ENCODE measurements around the gene USP26.
"Not testable (repeated sequence)": the region's sequence is repeated elsewhere in the genome, so short reads cannot be mapped to it uniquely, and the experiment has no call there.

Gene USP26

DNA sequence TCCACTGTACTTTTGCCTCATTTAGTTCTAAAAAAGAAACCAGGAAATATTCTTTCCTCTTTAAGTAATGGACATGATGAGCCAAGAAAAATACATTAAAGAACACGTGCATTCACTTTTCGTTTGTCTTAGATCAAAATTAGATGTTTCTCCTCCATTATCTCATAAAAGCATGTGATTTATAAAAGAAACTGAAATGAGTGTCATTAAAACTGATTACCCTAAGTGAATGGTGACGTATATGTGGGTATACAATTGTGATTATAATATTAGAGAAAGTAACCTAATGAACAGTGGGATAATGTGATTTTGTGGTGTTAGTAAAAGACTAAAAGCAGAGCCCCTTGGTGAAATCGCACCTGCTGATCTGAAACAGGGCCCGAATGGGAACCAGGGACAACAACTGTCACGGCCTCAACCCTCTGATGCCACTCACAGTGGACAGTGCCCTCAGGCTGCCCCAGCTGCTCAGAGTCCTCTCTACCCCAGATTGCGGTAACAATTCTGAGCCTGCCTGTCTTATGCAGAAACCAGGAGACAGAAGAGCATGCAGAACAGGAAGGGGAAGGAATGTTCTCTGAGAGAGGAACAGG, 112.8 kb downstream of the USP26 start:
- TF ChIP-seq, protein P1, sequence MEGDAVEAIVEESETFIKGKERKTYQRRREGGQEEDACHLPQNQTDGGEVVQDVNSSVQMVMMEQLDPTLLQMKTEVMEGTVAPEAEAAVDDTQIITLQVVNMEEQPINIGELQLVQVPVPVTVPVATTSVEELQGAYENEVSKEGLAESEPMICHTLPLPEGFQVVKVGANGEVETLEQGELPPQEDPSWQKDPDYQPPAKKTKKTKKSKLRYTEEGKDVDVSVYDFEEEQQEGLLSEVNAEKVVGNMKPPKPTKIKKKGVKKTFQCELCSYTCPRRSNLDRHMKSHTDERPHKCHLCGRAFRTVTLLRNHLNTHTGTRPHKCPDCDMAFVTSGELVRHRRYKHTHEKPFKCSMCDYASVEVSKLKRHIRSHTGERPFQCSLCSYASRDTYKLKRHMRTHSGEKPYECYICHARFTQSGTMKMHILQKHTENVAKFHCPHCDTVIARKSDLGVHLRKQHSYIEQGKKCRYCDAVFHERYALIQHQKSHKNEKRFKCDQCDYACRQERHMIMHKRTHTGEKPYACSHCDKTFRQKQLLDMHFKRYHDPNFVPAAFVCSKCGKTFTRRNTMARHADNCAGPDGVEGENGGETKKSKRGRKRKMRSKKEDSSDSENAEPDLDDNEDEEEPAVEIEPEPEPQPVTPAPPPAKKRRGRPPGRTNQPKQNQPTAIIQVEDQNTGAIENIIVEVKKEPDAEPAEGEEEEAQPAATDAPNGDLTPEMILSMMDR (conservative IDR thresholded peaks at IDR 0.05; ENCODE audit: low read depth, low read length): no peak
- H3K4me3 ChIP-seq (ENCODE audit: low read depth, low read length): no peak overlapping the region

DNA sequence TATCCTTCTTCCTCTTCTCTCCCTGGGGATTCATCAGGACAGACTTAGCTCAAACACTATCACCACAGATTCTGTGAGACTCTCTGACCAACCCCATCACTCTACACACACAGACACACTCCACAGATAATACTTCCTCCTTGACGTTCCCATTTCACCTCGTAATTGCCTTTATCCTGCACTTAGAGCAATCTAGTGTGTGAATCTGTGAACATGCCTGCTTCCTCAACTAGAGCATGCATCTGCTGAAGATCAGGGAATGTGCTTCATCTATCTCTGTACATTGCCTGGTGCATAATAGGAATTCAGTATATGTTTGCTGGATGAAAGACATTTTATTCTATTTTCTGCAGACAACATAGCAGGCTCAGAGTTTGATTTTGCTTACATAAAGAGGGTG, 113.4 kb downstream of the USP26 start:
- H3K4me3 ChIP-seq (ENCODE audit: low read depth, low read length): no peak overlapping the region
- DNase-seq (ENCODE audit: low read depth): no peak

More for the DNA sequence above, 112.8 kb downstream of the USP26 start:
- no peak for DNase-seq (ENCODE audit: low read depth)

DNA sequence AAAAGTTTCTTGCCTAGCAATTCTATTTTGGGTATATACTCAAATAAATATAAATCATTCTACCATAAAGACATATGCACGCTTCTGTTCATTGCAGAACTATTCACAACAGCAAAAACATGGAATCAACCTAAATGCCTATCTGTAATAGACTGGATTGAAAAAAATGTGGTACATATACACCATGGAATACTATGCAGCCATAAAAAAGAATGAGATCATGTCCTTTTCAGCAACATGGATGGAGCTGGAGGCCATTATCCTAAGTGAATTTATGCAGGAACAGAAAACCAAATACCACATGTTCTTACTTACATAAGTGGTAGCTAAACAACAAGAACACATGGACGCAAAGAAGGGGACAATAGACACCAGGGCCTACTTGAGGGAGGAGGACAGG, 116.9 kb downstream of the USP26 start:
- not testable (repeated sequence) for H3K4me3 ChIP-seq (ENCODE audit: low read depth, low read length); DNase-seq (ENCODE audit: low read depth)

More for the DNA sequence above, 113.4 kb downstream of the USP26 start:
- TF ChIP-seq, protein P1 (conservative IDR thresholded peaks at IDR 0.05; ENCODE audit: low read depth, low read length): no peak

Data from choroid plexus epithelial cell (primary cell).